ENCODE results near the gene SYT9. TPM values are rescaled to one million over a fixed set of nuclear protein-coding genes. Genes with fewer than 3 reads are reported as not detected.

The SYT9 gene
- polyA plus RNA-seq, 1 of the 3 experiments (the other 2 are of a cell fraction): 0.10 TPM

DNA sequence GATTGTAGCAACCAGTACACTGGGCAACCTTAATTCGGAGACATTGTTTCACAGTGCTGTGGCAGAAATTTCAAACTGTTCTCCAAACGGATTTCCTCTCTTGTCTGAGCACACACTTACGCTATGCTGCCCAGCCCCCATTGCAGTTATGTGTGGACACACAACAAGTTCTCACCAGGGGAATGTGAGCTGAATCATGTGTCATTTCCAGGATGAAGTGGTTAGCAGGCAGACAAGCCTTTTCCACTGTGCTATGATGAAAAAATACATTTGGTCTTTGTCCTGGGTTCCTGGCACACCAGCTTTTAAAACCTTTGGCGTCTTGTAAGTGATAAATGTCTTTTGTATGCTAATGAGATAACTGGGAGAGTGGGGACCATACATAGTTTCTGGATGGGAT, 46.9 kb upstream of the SYT9 start:
- Histone ChIP-seq H3K27ac (ENCODE audit: low read depth in 2 of 2, low read length in 1 of 2) (no peak overlapping the region), H3K79me2 (ENCODE audit: insufficient read depth) (no peaks in the 10 kb centered on the region), H3F3A (replicated peaks; ENCODE audit: insufficient read depth) (no peaks in the 10 kb centered on the region), H4K20me1 (ENCODE audit: insufficient read depth) (no peaks in the 10 kb centered on the region), H3K9me3 (no peaks in the 10 kb centered on the region), H3K9ac (no peak overlapping the region), H3K9me2 (no peaks in the 10 kb centered on the region), H3K4me1 (ENCODE audit: control insufficient read depth in 1 of 2, insufficient read depth in 2 of 2, low read depth in 1 of 2, low read length in 1 of 2) (no peaks in the 10 kb centered on the region), H3K4me3 (ENCODE audit: low read depth in 2 of 2, low read length in 1 of 2) (no peak overlapping the region), H3K36me3 (replicated peaks in 1 of 2; ENCODE audit: control insufficient read depth in 1 of 2, insufficient read depth in 2 of 2, low read length in 1 of 2) (no peaks in the 10 kb centered on the region), H3K27me3 (ENCODE audit: insufficient read depth) (no peaks in the 10 kb centered on the region), H2AFZ (ENCODE audit: low read depth) (no peak overlapping the region), H3K4me2 (no peak overlapping the region)
- WGBS (ENCODE audit: low lambda C conversion rate): 59% methylated on average over 4 of the region's 4 CpGs
- CTCF ChIA-PET: interaction anchor here (1.0 to 1.1 kb wide), 2 partner anchors 8 to 74 kb away, joined by 3 to 4 read pairs; no protein-coding TSS in a partner anchor
- TF ChIP-seq SMC3 (IDR thresholded peaks at IDR 0.05; ENCODE audit: low read depth, low read length): no peak
- TF ChIP-seq SIN3A (IDR thresholded peaks at IDR 0.05; ENCODE audit: borderline replicate concordance, low read depth, low read length): no peak
- TF ChIP-seq, protein P1, sequence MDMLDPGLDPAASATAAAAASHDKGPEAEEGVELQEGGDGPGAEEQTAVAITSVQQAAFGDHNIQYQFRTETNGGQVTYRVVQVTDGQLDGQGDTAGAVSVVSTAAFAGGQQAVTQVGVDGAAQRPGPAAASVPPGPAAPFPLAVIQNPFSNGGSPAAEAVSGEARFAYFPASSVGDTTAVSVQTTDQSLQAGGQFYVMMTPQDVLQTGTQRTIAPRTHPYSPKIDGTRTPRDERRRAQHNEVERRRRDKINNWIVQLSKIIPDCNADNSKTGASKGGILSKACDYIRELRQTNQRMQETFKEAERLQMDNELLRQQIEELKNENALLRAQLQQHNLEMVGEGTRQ (IDR thresholded peaks at IDR 0.05; ENCODE audit: borderline replicate concordance, low read depth, low read length): no peak
- no peak for TF ChIP-seq RFX5 (IDR thresholded peaks at IDR 0.05; ENCODE audit: low read length)
- TF ChIP-seq EZH2phosphoT487 (IDR thresholded peaks at IDR 0.05; ENCODE audit: borderline replicate concordance, low read depth): no peak
- TF ChIP-seq, protein P2, sequence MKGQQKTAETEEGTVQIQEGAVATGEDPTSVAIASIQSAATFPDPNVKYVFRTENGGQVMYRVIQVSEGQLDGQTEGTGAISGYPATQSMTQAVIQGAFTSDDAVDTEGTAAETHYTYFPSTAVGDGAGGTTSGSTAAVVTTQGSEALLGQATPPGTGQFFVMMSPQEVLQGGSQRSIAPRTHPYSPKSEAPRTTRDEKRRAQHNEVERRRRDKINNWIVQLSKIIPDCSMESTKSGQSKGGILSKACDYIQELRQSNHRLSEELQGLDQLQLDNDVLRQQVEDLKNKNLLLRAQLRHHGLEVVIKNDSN (IDR thresholded peaks at IDR 0.05; ENCODE audit: borderline replicate concordance, low read depth): no peak
- TF ChIP-seq FOSL2 (IDR thresholded peaks at IDR 0.05; ENCODE audit: borderline replicate concordance, low read depth): no peak
- TF ChIP-seq, protein P3, sequence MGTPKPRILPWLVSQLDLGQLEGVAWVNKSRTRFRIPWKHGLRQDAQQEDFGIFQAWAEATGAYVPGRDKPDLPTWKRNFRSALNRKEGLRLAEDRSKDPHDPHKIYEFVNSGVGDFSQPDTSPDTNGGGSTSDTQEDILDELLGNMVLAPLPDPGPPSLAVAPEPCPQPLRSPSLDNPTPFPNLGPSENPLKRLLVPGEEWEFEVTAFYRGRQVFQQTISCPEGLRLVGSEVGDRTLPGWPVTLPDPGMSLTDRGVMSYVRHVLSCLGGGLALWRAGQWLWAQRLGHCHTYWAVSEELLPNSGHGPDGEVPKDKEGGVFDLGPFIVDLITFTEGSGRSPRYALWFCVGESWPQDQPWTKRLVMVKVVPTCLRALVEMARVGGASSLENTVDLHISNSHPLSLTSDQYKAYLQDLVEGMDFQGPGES (IDR thresholded peaks at IDR 0.05; ENCODE audit: low read depth, low read length): no peak
- POLR2A ChIA-PET: no interaction called here
- DNase-seq: no peak

DNA sequence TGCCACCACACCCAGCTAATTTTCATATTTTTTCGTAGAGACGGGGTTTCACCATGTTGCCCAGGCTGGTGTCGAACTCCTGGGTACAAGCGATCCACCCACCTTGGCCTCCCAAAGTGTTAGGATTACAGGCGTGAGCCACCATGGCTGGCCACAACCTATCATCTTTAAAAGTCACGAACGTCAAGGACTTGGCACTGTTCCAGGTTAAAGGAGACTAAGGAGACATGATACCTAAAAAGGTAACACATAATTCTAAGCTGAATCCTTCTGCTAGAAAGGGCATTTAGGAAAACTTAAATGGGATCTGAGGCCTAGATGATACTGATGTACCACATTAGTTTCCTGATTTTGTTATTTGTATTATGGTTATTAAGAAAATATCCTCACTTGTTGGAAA, 43.3 kb upstream of the SYT9 start:
- Histone ChIP-seq H3K9me3 (no peaks in the 10 kb centered on the region), H3K9ac (no peak overlapping the region), H4K20me1 (ENCODE audit: insufficient read depth) (no peaks in the 10 kb centered on the region), H2AFZ (ENCODE audit: low read depth) (no peak overlapping the region), H3F3A (replicated peaks; ENCODE audit: insufficient read depth) (no peaks in the 10 kb centered on the region), H3K27me3 (ENCODE audit: insufficient read depth) (no peaks in the 10 kb centered on the region), H3K4me1 (ENCODE audit: control insufficient read depth in 1 of 2, insufficient read depth in 2 of 2, low read depth in 1 of 2, low read length in 1 of 2) (no peaks in the 10 kb centered on the region), H3K4me2 (no peak overlapping the region), H3K27ac (ENCODE audit: low read depth in 2 of 2, low read length in 1 of 2) (no peak overlapping the region), H3K4me3 (ENCODE audit: low read depth in 2 of 2, low read length in 1 of 2) (no peak overlapping the region), H3K79me2 (ENCODE audit: insufficient read depth) (no peaks in the 10 kb centered on the region), H3K36me3 (replicated peaks in 1 of 2; ENCODE audit: control insufficient read depth in 1 of 2, insufficient read depth in 2 of 2, low read length in 1 of 2) (no peaks in the 10 kb centered on the region), H3K9me2 (no peaks in the 10 kb centered on the region)
- WGBS (ENCODE audit: low lambda C conversion rate): 65% methylated on average over 7 of the region's 7 CpGs
- no peak for DNase-seq
- ChIA-PET CTCF (interaction anchor here (0.6 kb wide), 1 partner anchor 46 kb away, joined by 4 read pairs; no protein-coding TSS in a partner anchor), POLR2A (no interaction called here)
- TF ChIP-seq FOSL2 (IDR thresholded peaks at IDR 0.05; ENCODE audit: borderline replicate concordance, low read depth) (no peak), NFIC (IDR thresholded peaks at IDR 0.05; ENCODE audit: borderline replicate concordance) (no peak), MXI1 (IDR thresholded peaks at IDR 0.05; ENCODE audit: low read depth, low read length) (no peak), POLR2AphosphoS5 (IDR thresholded peaks at IDR 0.05; ENCODE audit: low read depth, low read length) (no peak)
- TF ChIP-seq, protein P4, sequence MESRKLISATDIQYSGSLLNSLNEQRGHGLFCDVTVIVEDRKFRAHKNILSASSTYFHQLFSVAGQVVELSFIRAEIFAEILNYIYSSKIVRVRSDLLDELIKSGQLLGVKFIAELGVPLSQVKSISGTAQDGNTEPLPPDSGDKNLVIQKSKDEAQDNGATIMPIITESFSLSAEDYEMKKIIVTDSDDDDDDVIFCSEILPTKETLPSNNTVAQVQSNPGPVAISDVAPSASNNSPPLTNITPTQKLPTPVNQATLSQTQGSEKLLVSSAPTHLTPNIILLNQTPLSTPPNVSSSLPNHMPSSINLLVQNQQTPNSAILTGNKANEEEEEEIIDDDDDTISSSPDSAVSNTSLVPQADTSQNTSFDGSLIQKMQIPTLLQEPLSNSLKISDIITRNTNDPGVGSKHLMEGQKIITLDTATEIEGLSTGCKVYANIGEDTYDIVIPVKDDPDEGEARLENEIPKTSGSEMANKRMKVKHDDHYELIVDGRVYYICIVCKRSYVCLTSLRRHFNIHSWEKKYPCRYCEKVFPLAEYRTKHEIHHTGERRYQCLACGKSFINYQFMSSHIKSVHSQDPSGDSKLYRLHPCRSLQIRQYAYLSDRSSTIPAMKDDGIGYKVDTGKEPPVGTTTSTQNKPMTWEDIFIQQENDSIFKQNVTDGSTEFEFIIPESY (IDR thresholded peaks at IDR 0.05; ENCODE audit: borderline replicate concordance, low read depth): no peak
- TF ChIP-seq, protein P5, sequence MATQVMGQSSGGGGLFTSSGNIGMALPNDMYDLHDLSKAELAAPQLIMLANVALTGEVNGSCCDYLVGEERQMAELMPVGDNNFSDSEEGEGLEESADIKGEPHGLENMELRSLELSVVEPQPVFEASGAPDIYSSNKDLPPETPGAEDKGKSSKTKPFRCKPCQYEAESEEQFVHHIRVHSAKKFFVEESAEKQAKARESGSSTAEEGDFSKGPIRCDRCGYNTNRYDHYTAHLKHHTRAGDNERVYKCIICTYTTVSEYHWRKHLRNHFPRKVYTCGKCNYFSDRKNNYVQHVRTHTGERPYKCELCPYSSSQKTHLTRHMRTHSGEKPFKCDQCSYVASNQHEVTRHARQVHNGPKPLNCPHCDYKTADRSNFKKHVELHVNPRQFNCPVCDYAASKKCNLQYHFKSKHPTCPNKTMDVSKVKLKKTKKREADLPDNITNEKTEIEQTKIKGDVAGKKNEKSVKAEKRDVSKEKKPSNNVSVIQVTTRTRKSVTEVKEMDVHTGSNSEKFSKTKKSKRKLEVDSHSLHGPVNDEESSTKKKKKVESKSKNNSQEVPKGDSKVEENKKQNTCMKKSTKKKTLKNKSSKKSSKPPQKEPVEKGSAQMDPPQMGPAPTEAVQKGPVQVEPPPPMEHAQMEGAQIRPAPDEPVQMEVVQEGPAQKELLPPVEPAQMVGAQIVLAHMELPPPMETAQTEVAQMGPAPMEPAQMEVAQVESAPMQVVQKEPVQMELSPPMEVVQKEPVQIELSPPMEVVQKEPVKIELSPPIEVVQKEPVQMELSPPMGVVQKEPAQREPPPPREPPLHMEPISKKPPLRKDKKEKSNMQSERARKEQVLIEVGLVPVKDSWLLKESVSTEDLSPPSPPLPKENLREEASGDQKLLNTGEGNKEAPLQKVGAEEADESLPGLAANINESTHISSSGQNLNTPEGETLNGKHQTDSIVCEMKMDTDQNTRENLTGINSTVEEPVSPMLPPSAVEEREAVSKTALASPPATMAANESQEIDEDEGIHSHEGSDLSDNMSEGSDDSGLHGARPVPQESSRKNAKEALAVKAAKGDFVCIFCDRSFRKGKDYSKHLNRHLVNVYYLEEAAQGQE (IDR thresholded peaks at IDR 0.05; ENCODE audit: low read depth, low read length): no peak
- TF ChIP-seq, protein P6, sequence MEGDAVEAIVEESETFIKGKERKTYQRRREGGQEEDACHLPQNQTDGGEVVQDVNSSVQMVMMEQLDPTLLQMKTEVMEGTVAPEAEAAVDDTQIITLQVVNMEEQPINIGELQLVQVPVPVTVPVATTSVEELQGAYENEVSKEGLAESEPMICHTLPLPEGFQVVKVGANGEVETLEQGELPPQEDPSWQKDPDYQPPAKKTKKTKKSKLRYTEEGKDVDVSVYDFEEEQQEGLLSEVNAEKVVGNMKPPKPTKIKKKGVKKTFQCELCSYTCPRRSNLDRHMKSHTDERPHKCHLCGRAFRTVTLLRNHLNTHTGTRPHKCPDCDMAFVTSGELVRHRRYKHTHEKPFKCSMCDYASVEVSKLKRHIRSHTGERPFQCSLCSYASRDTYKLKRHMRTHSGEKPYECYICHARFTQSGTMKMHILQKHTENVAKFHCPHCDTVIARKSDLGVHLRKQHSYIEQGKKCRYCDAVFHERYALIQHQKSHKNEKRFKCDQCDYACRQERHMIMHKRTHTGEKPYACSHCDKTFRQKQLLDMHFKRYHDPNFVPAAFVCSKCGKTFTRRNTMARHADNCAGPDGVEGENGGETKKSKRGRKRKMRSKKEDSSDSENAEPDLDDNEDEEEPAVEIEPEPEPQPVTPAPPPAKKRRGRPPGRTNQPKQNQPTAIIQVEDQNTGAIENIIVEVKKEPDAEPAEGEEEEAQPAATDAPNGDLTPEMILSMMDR (IDR thresholded peaks at IDR 0.05): no peak
